Raji (cell line): Measurements from ENCODE around the gene TPSD1.

Experiments used
- POLR2A ChIP-seq: IDR thresholded peaks from 2 replicates; pipeline ENCODE4 v1.6.1; 2011; ENCODE audit warnings: low read depth, low read length, control low read depth; ENCODE audit not compliant: insufficient read depth

TPSD1 gene

GRCh38 chr16:1281517-1281916 lies 25.6 kb downstream of the TPSD1 start:
- no peak for TF ChIP-seq POLR2A

GRCh38 chr16:1282324-1282973 lies 26.6 kb downstream of the TPSD1 start:
- no peak for TF ChIP-seq POLR2A

- no peak for TF ChIP-seq POLR2A
Observed at GRCh38 chr16:1283296-1283695, 27.4 kb downstream of the TPSD1 start.

DNA sequence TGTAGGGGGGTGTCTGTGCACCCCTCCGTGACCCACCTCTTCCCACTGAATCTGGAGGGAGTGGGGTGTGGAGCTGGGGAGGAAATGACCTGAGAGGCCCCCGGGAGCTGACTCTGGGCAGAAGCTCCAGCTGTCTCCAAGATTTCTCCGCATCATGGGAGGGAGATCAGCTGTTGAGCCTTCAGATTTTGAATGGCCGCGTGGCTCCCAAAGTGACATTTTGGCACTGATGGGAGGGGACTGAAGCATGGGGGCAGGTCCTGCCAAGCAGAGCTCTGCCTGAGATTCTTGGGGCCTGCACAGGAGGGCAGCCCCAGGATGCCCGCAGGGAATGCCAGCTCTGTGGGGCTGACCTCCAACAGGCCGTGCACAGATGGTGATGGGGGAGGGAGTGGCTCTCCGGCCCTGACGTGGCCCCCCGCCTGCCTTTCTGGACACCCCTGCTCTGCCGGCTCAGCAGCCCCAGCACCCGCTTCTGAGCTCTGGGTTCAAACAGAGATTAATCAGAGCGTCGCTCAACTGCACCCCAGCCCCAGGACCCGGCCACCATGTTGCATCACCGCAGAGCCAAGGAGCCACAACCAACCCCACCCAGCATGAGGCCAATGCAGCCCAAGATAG lies 28.2 kb downstream of the TPSD1 start:
- no peak for TF ChIP-seq POLR2A

GRCh38 chr16:1285669-1286512 lies 30.0 kb downstream of the TPSD1 start:
- no peak for TF ChIP-seq POLR2A

- TF ChIP-seq POLR2A = no peak
Observed at GRCh38 chr16:1286513-1287094, 30.7 kb downstream of the TPSD1 start.

DNA sequence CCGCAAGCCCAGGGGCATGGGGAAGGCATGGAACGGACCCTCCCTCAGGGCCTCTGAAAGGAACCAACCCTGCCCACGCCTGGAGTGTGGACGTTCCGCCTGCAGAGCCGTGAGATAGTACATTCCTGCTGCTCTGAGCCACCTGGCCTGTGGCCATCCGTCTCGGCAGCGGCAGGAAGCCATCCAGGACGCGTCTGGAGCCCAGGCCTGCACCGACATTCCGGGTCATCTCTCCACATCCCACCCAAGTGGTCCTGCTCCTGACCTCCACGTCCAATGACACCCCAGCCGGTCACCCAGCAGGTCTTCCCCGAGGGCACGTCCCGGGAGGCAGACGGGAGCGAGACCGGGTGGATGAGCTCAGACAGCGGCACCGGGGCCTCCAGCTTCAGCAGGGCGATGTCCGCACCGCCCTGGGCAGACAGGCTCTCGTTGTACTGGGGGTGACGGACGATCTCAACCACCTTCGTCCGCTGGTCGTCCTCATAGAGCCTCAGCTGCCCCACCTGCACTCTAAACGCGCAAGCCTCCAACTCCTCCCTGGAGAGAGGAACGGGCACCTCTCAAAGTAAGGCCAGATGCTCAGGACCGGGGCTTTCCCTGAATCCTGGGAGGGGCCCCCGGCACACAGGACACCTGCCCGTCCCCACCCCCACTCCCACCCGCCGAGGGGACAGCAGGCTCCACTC lies 32.3 kb downstream of the TPSD1 start:
- TF ChIP-seq POLR2A = no peak

- TF ChIP-seq POLR2A = no peak
Observed at GRCh38 chr16:1288813-1289476, 33.1 kb downstream of the TPSD1 start.

DNA sequence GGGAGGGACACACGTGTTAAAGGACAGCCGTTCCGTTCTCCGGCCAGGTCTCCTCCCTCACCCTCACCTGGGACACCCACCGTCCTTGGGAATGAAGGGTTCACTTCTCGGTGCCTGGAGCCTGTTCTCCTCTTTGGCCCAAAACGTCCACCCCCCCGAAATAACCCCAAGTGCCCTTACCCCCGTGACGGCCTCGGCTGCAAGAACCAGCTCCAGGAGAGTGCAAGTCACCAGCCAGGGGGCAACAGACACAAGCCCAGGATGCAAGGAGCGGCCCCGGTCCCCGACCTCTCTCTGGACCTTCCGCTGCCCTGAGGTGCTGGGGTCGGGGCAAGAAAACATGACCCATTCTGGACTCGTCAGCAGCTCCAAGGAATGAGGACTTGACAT lies 33.6 kb downstream of the TPSD1 start:
- no peak for TF ChIP-seq POLR2A

DNA sequence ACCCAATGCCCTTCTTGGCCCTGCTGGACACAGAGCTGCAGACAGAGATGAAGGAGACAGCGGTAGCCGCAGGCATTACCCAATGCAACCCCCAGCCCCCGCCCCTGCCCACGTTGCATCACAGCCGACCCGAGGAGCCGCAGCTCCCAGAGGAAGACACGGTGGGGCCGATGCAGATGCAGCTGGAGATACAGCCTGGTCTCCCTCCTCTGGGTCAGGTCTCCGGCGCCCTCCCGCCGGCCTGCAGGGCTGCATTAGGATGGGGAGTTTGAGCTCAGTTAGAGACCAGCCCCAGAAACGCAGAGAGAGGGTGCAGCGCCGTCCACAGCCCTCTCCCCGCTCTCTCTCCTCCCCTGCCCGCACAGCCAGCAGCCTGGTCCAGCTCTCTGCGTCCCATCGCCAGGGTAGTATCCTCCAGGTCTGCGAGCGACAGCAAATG lies 34.2 kb downstream of the TPSD1 start:
- TF ChIP-seq POLR2A = no peak

GRCh38 chr16:1290860-1291575 lies 35.1 kb downstream of the TPSD1 start:
- TF ChIP-seq POLR2A = no peak

DNA sequence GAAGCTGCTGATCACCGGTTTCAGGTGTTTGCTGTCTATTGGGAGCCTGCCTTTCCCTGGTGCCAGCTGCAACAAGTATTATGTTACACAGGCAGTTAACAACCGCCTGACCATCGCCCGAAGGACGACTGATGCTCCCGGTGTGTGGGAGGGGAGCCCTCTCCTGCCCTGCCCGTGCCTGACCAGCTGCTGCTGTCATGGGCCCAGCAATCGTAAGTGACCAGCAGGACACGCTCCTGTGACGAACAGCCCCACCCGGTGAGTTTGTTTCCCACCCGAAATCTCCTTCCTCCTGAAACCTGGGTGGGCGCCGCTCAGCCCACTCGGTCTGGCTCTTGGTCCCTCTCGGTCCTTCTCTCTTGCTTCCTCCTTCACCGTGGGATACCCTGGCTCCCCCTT lies 35.7 kb downstream of the TPSD1 start:
- no peak for TF ChIP-seq POLR2A

DNA sequence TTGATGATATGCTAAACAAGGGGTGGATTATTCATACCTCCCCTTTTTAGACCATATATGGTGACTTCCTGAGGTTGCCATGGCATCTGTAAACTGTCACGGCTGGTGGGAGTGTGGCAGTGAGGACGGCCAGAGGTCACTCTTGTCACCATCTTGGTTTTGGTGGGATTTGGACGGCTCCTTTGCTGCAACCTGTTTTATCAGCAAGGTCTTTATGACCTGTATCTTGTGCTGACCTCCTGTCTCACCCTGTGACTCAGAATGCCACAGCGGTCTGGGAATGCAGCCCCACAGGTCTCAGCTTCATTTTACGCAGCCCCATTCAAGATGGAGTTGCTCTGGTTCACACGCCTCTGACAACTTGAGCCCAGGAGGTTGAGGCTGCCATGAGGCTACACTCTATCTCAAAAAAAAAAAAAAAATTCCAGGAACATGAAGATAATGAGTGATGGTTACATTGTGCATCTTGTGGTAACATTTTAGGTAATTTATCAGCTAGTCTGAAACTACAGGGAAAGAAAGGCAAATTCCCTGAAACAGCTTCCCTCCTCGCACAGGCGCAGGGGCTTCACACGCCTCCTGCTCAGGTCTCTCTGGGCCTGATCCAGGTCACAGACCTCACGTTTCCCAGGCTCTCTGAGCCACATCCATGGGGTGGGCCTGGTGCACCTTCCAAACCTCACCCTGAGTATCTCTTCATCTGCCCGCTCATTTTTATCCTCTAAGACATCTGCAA lies 38.2 kb downstream of the TPSD1 start:
- no peak for TF ChIP-seq POLR2A
